T1000 (cell line): ENCODE measurements around the gene POLG.
A peak's percentile ranks its signal among the peaks of the same experiment; 100 is the strongest.

Experiments used
- DNase-seq: peaks from one replicate; lab custom pipeline; 2025; ENCODE audit warnings: mixed read lengths; lab: John Stamatoyannopoulos, UW

POLG gene

DNA sequence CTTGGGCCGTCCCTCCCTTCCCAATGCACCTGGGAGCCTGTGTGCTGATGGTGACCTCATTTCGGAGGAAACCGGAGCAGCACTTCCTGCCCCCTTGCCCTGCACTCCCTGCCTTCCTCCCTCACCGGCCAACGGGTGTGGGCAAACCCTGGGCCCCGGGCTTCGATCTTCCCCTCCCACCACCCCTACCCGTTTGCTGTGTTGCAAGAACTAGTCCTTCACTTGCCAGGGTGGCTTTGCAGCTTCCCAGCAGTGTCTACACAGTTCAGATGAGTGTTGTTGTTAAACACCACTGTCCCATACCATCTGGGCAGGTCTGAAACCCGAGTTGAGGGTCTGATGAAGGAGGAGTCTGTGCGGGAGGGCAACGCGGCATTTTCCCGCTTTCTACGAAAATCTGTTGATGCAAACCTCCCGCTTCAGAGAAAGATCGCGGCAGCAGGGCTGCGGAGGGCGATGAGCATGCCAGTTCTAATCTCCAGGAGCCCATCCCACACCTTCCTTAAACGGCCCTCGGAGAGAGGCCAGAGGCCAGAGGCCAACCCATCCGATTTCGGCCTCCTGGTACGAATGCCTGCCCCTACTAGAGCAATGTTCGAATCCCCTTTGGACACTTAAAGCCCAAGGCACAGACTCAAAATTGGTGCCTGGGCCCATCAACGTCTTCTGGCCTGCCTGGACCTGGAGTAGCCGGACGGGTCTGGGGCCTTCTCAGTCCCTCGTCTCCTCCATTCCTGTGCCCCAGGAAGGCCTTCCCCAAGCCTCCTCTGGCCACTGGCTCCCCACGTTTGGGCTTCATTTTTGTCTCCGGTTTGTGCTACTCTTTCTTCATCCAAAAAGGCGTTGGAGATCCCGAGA, 35.7 kb upstream of the POLG start:
- no peak for DNase-seq

DNA sequence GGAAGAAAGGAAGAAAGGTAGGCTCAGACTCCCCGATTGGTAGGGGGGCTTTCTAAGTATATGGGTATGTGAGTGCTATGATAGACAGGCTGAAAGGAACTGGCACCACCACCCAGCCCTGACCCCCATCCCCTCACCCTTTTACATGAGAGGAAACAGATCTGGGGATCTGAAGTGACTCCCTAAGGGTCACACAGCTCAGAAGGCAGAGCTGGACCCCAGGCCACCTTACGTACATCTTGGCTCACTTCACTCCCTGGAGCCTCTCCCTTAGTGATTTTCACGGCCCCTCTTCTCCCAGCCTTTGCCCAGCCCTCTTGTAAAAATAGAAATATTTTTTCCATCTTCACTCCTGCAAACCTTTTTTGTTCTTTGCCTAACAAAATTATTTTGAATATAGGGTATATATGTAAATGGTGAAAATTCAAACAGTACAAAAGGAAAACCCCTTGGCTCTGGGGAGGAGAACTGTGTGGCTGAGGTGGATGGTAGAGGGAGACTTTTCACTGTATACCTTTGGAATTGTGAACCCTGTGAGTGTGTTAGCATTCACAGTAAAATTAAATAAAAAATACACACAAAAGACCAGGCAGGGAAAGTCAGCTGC, 34.8 kb upstream of the POLG start:
- no peak for DNase-seq

DNA sequence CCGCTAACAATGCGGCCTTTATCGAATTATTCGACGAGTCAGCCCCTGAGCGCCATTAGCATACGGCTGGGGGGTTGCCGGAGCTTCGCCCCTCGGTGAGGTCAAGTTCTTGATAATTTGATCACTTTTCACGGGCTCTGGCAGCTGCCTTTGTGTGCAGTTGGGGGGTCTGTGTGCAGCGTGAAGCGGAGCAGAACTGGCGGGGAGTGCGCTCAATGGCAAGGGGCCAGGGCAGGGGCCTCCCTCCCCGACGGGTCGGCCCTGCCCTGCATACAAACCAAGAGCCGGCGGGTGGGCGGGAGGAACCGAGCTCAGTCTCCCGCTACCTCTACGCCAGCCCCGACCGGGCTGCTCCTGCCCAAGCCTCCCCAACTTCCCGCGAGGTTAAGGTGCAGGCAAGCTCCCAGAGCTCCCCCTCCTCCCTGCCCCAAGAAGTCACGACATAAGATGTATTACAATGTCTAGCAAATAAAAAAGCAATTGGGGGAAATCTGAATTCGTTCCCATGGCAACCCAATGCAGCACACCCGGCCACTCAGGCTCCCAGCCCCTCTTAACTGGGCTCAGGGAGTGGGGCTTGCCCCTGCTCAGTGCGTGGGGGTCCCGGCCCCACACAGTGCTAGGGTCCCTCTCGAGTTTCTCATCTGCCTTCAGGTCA, 34.1 kb upstream of the POLG start:
- no peak for DNase-seq

DNA sequence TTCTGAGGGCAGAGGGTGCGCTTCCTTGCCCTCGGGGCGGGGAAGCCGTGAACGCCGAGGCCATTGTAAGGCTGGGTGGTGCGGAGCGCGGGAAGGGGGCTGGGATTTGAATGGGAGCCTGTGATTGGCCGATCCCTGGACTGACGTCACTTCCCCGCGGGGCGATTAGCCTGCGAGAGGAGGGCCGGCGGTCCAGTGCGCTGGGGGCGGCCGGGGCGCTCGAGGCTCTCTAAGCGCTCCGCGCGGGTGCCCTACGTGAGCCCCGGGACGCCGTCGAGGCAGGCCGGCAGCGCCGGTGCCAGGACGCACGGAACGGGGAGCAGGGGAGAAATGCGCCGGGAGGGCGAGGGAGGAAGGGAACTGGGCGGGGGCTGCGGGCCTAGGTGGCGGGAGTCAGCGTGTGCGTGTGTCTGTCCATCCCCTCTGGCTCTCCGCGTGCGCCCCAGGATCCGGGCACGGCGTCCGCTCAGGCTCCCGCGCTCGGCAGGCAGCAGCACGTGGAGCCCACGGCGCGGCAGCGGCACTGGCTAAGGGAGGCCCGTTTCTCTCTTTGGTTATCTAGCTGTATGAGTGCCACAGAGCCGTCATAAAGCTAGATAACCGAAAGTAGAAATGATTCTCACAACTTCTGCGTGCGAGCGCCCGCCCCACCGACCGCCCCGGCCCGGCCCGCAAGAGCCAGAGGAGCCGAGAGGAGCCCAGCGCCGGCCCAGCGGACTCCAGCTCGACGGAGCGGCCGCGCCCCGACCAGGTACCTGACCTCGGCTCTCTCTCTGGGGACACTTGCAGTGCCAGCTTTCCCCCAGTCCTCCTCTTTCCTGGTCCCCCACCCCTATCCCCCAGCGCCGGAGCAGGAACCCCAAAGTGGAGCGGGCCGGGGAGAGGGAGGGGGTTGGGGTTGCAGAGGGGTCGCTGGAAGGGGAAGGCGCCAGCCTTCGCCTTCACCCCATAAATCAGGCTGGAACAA, 33.1 kb upstream of the POLG start:
- DNase-seq: no peak

- no peak for DNase-seq
Measured at GRCh38 chr15:89366656-89367393, 32.2 kb upstream of the POLG start.

DNA sequence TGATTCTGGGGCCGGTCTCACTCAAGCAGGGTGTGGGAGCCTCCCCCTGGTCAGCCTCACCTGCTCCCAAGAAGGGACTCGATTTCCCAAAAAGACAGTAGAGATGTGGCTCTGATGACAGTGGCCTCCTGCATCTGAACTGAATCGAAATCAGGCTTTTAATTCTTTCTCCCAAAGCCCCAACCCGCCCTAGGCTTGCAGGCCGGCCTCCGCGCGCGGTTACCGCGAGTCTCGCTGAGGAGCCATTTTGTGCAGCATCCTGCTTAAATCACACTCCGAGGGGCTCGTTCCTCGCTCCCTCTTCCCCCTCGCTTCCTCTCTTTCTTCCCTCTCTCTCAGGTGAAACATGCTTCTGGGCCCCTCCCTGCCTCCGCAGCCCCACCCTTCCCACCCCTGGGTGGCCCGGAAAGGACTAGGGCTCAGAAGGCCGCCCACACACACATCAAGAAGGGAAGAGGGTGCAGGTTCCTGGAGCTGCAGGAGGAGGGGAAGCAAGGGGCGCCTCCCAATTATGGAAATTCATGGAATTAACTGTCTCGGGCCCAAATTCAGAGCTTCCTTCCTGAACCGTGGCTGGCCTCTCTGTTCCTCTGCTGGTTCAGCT, 30.9 kb upstream of the POLG start:
- DNase-seq: no peak

GRCh38 chr15:89364741-89365450, 30.3 kb upstream of the POLG start:
- no peak for DNase-seq

DNA sequence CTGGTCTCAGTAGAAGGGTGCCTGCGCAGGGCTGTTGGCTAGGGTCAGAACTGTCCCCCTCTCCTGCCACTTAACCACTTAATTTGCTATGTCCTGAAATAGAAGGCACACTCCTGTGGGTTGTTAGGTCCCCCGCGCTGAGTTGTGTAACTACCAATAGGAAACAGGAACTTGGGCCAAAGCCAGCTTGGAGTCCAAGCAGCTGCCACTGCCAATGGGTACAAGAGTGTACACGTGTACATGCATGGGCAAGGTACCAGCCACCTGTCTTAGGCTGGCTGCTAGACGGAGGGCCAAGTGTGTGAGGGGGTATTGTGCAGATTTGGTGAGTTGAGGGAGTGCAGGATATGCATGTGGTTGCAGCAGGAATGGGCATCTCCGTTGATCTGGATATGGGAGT, 29.7 kb upstream of the POLG start:
- no peak for DNase-seq

DNA sequence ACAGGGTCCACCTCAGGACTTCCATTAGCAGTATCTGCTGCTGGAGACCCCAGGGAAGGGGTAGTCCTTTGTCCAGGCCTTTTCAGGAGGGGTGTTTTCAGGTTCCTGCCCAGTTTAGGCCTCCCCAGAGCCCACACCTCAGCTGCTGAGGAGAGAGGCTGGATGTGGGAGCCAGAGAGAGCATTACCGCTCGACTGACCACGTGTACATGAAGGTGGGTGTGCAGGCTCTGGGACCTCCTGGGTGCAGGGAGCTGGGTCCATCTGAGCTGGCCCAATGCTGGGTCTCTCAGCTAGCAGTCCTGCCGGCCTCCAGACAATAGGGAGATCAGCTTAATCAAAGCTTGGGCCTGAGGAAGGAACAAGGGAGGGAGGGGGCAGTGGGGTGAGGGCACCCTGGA, 29.1 kb upstream of the POLG start:
- DNase-seq: no peak

DNA sequence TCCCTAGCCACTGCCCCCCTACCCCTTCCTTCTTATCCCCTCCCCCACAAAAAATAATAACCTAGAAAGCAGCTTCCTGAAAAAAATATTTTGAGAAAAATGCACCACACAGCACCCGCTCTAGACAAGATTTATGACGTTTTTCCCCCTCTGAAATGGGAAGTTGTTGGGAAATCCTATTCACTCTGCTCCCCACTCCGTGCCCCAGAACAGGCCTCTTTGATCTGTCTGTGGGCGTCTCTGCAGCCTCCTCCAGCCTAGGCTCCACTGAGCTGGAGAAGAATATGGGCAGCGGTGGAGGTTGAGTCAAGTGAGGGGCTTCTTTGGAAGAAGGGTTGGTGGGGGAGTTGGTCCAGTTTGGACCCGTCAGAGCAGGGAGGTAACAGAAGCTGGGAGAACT, 28.5 kb upstream of the POLG start:
- no peak for DNase-seq

DNA sequence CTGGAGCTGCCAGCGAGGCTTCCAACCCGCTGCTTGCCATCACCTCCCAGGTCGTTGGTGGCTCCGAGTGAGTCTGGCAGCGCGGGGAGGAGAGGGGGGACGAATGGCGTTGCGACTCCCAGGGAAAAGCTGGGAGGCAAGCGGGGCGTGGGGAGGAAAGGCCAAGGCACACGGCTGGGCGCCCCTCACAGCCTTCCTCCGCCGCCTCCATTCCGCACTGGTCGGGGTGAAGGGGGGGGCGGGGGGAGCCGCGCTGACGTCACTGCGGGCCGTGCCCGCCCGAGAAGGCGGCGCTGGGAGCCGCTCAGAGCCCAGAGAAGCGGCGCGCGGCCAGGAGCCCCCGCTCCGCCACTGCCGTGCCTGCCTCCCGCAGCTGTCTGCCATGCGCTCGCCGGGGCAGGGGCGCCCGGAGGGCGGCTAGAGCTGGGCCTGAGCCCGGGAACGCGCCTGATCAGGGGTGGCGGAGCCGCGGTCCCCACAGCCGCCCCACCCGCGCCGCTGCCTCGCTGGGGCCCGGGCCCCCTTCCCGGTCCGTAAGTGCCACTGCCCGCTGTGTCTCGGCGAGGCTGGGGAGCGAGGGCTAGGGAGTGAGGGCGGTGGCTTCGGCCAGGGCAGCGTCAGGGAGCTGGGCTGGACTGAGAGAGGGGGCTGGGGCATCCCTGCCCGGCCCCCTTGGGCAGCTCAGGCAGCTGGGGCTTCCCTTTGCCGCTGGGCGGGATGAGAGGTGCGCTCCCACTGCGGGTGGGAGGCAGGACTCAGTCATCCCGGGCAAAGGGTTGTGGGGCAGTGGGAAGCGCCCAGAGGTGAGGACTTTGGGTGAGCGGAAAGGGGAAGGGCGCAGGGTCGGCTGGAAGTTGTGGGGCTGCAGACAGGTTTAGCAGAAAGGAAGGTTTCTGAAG, 27.8 kb upstream of the POLG start:
- DNase-seq: no peak

DNA sequence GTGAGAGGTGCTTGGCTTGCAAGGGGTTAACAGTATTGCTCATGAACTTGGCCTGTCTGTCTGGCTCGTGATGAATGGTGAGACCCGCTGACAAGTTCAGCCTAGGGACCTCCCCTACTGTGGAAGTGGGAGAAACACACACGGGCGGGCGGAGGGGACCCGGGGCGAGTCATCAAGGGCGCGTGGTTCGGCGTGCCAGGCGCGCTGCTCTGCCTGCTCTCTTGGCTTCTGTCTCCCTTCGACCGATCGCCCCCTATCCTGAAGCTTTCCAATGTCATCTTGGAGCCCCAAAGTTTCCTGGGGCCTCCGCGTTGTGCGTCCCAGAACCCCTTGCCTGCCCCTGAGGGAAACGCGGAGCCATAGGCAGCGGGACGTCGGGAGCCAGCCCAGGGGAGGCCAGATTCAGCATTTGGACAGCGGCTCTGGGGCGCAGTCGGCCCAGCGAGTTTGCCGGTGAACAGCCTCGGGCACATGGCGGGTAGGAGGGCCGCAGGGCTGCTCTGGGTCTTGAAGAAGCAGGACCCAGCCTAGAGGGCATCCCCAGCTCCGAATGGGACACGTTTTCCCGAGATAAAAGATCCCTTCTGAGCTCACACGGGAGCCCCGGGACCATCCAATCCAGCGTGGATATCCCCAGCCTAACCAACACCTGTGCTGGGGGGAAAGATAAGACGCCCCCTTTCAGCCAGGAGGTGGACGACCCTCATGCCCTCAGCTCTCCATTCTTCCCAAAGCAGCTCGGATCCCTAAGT, 27.0 kb upstream of the POLG start:
- DNase-seq: peak; percentile 34

DNA sequence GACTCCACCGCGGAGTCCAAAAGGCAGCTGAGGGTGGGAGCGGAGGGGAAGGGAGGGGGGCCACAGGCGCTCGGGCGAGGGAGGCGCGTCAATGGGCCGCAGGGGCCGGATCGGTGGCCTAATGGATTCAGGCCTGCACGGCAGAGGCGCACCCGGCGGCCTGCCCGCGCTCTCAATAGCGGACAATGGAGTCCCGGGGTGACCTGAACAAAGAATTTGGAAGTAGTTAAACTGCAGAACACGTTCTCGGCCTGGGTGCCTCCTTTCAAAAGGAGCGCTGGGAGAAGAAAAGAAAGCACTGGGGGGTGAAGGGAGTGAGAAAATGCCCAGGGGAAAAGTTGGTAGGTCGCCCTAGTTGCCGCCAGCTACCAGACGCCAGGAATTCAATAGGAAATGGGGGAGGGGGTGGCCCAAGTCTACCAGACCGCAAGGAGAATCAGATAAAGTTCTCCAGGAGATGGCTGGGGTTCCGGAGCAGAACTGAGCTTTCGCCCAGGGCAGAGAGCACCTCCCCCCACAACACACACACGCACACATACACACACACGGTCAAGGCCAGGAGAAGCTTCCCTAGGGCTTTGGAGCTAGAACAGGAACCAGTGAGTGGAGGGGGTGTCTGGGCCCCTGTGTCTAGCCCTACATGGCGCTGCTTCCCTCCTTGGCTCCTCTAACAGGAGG, 25.8 kb upstream of the POLG start:
- DNase-seq: no peak

- DNase-seq: no peak
Measured at GRCh38 chr15:89359471-89360293, 25.1 kb upstream of the POLG start.

DNA sequence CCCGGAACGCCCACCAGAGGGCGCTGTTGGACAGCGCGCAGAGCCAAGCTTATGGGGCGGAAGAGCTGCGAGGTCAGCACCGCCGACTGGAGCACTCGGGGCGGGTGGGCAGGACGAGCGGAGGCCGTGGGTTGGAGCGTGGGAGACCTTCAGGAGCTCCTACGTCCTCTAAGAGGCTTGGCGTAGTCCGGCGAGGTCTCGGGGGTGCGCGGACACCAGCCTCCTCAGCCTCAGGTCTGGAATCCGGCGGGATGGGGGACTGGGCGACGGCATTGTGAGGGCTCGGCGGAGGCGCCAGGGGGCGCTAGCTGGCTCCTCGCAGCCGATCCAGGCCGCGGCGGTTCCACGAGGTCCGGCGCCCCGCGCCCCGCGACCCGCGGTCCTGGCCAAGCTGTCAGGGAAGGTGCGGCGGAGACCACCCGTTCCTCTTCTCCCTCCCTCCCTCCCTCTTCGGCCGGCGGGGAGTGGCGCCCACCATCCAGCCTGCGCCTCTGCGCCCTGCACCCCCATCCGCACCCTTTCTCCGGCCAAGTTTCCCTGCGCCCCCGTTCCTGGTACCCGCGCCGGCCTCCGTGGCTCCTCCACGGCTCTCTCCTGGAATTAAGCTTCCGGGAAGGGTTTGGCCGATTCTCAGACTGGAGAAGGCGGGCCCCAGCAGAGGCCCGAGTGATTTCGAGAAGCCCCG, 24.3 kb upstream of the POLG start:
- DNase-seq: peak; percentile 78

DNA sequence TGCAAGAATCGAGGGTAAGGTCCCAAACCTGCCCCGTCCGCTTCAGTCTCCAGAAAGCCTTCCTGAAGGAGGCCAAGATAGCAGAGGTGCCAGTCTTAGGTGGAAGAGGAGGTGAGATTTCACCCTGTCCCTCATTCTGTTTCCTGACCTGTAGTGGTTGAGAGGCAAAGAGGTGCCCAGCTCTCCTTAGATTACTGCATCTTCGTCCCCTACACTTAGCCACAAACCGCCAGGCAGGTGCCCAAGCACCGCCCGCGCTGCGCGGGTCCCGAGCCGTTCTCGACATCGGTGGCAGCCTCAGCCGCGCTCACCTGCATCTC, 23.8 kb upstream of the POLG start:
- peak; percentile 31 for DNase-seq
